CD4-positive, alpha-beta T cell (primary cell): ENCODE data around the gene OR7G1. TPM values are rescaled to one million over a fixed set of nuclear protein-coding genes. Genes with fewer than 3 reads are reported as not detected.

Experiments
- ATAC-seq: fragments of 200-7000 bp; cut with Tn5 transposase; one replicate; pipeline ENCODE4 v1.10.0; 2022; ENCODE audit warnings: mild to moderate bottlenecking; ENCODE audit not compliant: poor library complexity
- CTCF ChIA-PET: fragments of 350-600 bp; sonication (Branson Sonifier 250); formaldehyde crosslinking; loops from one replicate; lab custom pipeline; 2021; ENCODE audit warnings: antibody characterized with exemption, inconsistent platforms; lab: Charles Lee
- POLR2A ChIA-PET: fragments of 350-600 bp; sonication (Branson Sonifier 250); formaldehyde crosslinking; loops from one replicate; lab custom pipeline; 2021; ENCODE audit warnings: antibody characterized with exemption, inconsistent platforms; lab: Charles Lee
- DNase-seq, 14 experiments: peaks; one replicate each; pipeline ENCODE4 v3.0.0-alpha.2; 2013 to 2020; ENCODE audit warnings: mixed read lengths in 2 of 14
- H3K27ac ChIP-seq, 2 donors: one replicate each; pipeline versions ENCODE4 v1.5.1 to v1.7.0; 2013; ENCODE audit warnings: low read length in 2 of 2, low read depth in 1 of 2, mild to moderate bottlenecking in 1 of 2
- H3K27me3 ChIP-seq, 2 experiments: 1 replicate in 1 of 2; 2 replicates in 1 of 2; pipeline versions ENCODE4 v1.6.1 to v1.7.0; 2013; ENCODE audit warnings: low read length in 2 of 2, control low read depth in 1 of 2, mild to moderate bottlenecking in 1 of 2, moderate library complexity in 1 of 2; ENCODE audit not compliant: insufficient read depth in 2 of 2, control insufficient read depth in 1 of 2
- H3K36me3 ChIP-seq: one replicate; pipeline ENCODE4 v1.6.1; 2013; ENCODE audit warnings: low read length, control low read depth; ENCODE audit not compliant: insufficient read depth
- H3K4me1 ChIP-seq: one replicate; pipeline ENCODE4 v1.6.1; 2013; ENCODE audit warnings: low read length, control low read depth; ENCODE audit not compliant: insufficient read depth
- H3K4me3 ChIP-seq: one replicate; pipeline ENCODE4 v1.5.1; 2013; ENCODE audit warnings: mild to moderate bottlenecking, low read length, moderate library complexity
- H3K9me3 ChIP-seq, 2 experiments: 1 replicate in 1 of 2; 2 replicates in 1 of 2; pipeline versions ENCODE4 v1.6.1 to v1.7.0; 2013; ENCODE audit warnings: low read length in 2 of 2, mild to moderate bottlenecking in 2 of 2, control low read depth in 1 of 2, moderate library complexity in 1 of 2; ENCODE audit not compliant: control insufficient read depth in 1 of 2, insufficient read depth in 1 of 2
- H3K27ac Mint-ChIP-seq: one replicate; pipeline ENCODE4 v1.8.0; 2020; ENCODE audit warnings: mixed read lengths
- H3K27me3 Mint-ChIP-seq: one replicate; pipeline ENCODE4 v1.8.0; 2021; ENCODE audit warnings: mixed read lengths
- H3K36me3 Mint-ChIP-seq: one replicate; pipeline ENCODE4 v1.8.0; 2021; ENCODE audit warnings: low read depth, mixed read lengths
- H3K4me1 Mint-ChIP-seq: one replicate; pipeline ENCODE4 v1.8.0; 2021; ENCODE audit warnings: low read depth, mixed read lengths
- H3K4me3 Mint-ChIP-seq: one replicate; pipeline ENCODE4 v1.8.0; 2020; ENCODE audit warnings: mild to moderate bottlenecking, mixed read lengths
- H3K9me3 Mint-ChIP-seq: one replicate; pipeline ENCODE4 v1.8.0; 2020; ENCODE audit warnings: mixed read lengths
- CTCF ChIP-seq: fragments of 200-600 bp; IDR thresholded peaks from one replicate; pipeline ENCODE4 v1.8.0; 2022; ENCODE audit warnings: antibody characterized with exemption, mild to moderate bottlenecking
- intact Hi-C, 2 experiments: fragments of 100-400 bp; cut with DNase I in 1 of 2; cut with micrococcal nuclease in 1 of 2; formaldehyde crosslinking; loops; one replicate each; pipeline versions ENCODE4 v1.15.1 to v1.9.0; 2023 to 2025; cut with DNase I, micrococcal nuclease
- total RNA-seq, 174 experiments: library from RNA in 2 of 174; stranded (reverse) in 2 of 174; gene quantifications; one replicate each; pipeline ENCODE4 v1.2.3 and lab custom pipeline; 2021 to 2026

The OR7G1 gene
- total RNA-seq, 2 experiments from 2014 or later, result not detected

- Mint-ChIP-seq H3K27ac (no peak overlapping the region), H3K9me3 (no peaks in the 10 kb centered on the region), H3K27me3 (peaks cover 32% of the 10 kb centered on the region), H3K36me3 (no peaks in the 10 kb centered on the region), H3K4me3 (no peak overlapping the region), H3K4me1 (no peaks in the 10 kb centered on the region)
- no peak overlapping the region for H3K4me3 ChIP-seq
- ChIA-PET POLR2A (no interaction called here), CTCF (no interaction called here)
- H3K9me3 ChIP-seq, result no peaks in the 10 kb centered on the region
- no peak for TF ChIP-seq CTCF
- H3K27me3 ChIP-seq, result peaks cover 6 to 9% of the 10 kb centered on the region in 2 experiments
- no peaks in the 10 kb centered on the region for H3K36me3 ChIP-seq
- ATAC-seq, result no peak
- intact Hi-C loops, result no loop called here
- peak in 1 of 14 experiments; percentile 11 for DNase-seq
- no peaks in the 10 kb centered on the region for H3K4me1 ChIP-seq
- no peak overlapping the region for H3K27ac ChIP-seq
Observed at GRCh38 chr19:9130965-9131364, 15.4 kb upstream of the OR7G1 start.

- Mint-ChIP-seq H3K9me3 (no peaks in the 10 kb centered on the region), H3K27me3 (peaks cover 40% of the 10 kb centered on the region), H3K36me3 (no peaks in the 10 kb centered on the region), H3K4me3 (no peak overlapping the region), H3K4me1 (no peaks in the 10 kb centered on the region), H3K27ac (no peak overlapping the region)
- ChIA-PET POLR2A (no interaction called here), CTCF (no interaction called here)
- peaks cover 6 to 9% of the 10 kb centered on the region in 2 experiments for H3K27me3 ChIP-seq
- no peak overlapping the region for H3K27ac ChIP-seq
- no peak for TF ChIP-seq CTCF
- no peaks in the 10 kb centered on the region for H3K9me3 ChIP-seq
- no peak for DNase-seq
- intact Hi-C loops, result no loop called here
- H3K4me3 ChIP-seq, result no peak overlapping the region
- H3K4me1 ChIP-seq, result no peaks in the 10 kb centered on the region
- ATAC-seq, result no peak
- H3K36me3 ChIP-seq, result no peaks in the 10 kb centered on the region
Observed at GRCh38 chr19:9128171-9128570, 12.6 kb upstream of the OR7G1 start.

- CTCF ChIA-PET, result no interaction called here
- Mint-ChIP-seq H3K4me3 (no peak within 1 kb of the TSS), H3K9me3 (no peaks in the 10 kb centered on the region), H3K36me3 (no peaks in the 10 kb centered on the region), H3K27me3 (peaks cover 43% of the 10 kb centered on the region), H3K4me1 (no peaks in the 10 kb centered on the region), H3K27ac (no peak within 1 kb of the TSS)
- POLR2A ChIA-PET, result no interaction called here
- Histone ChIP-seq H3K4me3 (no peak within 1 kb of the TSS), H3K4me1 (no peaks in the 10 kb centered on the region), H3K27ac (no peak within 1 kb of the TSS), H3K36me3 (no peaks in the 10 kb centered on the region), H3K9me3 (no peaks in the 10 kb centered on the region), H3K27me3 (peaks cover 6 to 9% of the 10 kb centered on the region in 2 experiments)
- ATAC-seq (no peak), DNase-seq (no peak)
- no peak for TF ChIP-seq CTCF
- intact Hi-C loops, result no loop called here
Observed at GRCh38 chr19:9126900-9127405, 11.4 kb upstream of the OR7G1 start, which contains the start of gene OR7G3. Gene OR7G3, minus strand, starts transcription at chr19:9126950. Its CDS starts 0 bp downstream, at chr19:9126950.
